ENCODE measurements around the gene TMEM107. TPM values are rescaled to one million over a fixed set of nuclear protein-coding genes. Genes with fewer than 3 reads are reported as not detected.
A peak's percentile ranks its signal among the peaks of the same experiment; 100 is the strongest.

Gene TMEM107
- total RNA-seq, 1 donor from 2014 or later = 14.6 TPM

GRCh38 chr17:8156246-8156992 is 19.8 kb downstream of the TMEM107 start:
- no peak for TF ChIP-seq CTCF (IDR thresholded peaks at IDR 0.05; ENCODE audit: unreplicated experiment)
- no peak overlapping the region for H3K4me3 Mint-ChIP-seq (ENCODE audit: unreplicated experiment)

GRCh38 chr17:8155996-8156245 is 20.3 kb downstream of the TMEM107 start:
- Mint-ChIP-seq H3K27me3 (ENCODE audit: unreplicated experiment) (peaks cover 27% of the 10 kb centered on the region), H3K4me1 (ENCODE audit: unreplicated experiment) (peaks cover 39% of the 10 kb centered on the region), H3K4me3 (ENCODE audit: unreplicated experiment) (no peak overlapping the region), H3K9me3 (ENCODE audit: unreplicated experiment) (no peaks in the 10 kb centered on the region), H3K27ac (ENCODE audit: unreplicated experiment) (no peak overlapping the region), H3K36me3 (ENCODE audit: low read depth, unreplicated experiment) (peaks cover 6% of the 10 kb centered on the region)
- DNase-seq (ENCODE audit: low spot score) = no peak
- TF ChIP-seq CTCF (IDR thresholded peaks at IDR 0.05; ENCODE audit: unreplicated experiment) = no peak

More at GRCh38 chr17:8156246-8156992, 19.8 kb downstream of the TMEM107 start:
- peaks cover 42% of the 10 kb centered on the region for H3K4me1 Mint-ChIP-seq (ENCODE audit: unreplicated experiment)
- peak; percentile 99 for DNase-seq (ENCODE audit: low spot score)
- H3K9me3 Mint-ChIP-seq (ENCODE audit: unreplicated experiment) = no peaks in the 10 kb centered on the region
- peaks cover 10% of the 10 kb centered on the region for H3K36me3 Mint-ChIP-seq (ENCODE audit: low read depth, unreplicated experiment)
- H3K27me3 Mint-ChIP-seq (ENCODE audit: unreplicated experiment) = peaks cover 29% of the 10 kb centered on the region
- no peak overlapping the region for H3K27ac Mint-ChIP-seq (ENCODE audit: unreplicated experiment)

GRCh38 chr17:8155231-8155995 is 20.8 kb downstream of the TMEM107 start:
- no peak for TF ChIP-seq CTCF (IDR thresholded peaks at IDR 0.05; ENCODE audit: unreplicated experiment)
- H3K4me3 Mint-ChIP-seq (ENCODE audit: unreplicated experiment) = no peak overlapping the region
- DNase-seq (ENCODE audit: low spot score) = no peak
- peaks cover 5% of the 10 kb centered on the region for H3K36me3 Mint-ChIP-seq (ENCODE audit: low read depth, unreplicated experiment)
- H3K4me1 Mint-ChIP-seq (ENCODE audit: unreplicated experiment) = peaks cover 35% of the 10 kb centered on the region
- H3K27me3 Mint-ChIP-seq (ENCODE audit: unreplicated experiment) = peaks cover 27% of the 10 kb centered on the region
- no peak overlapping the region for H3K27ac Mint-ChIP-seq (ENCODE audit: unreplicated experiment)
- no peaks in the 10 kb centered on the region for H3K9me3 Mint-ChIP-seq (ENCODE audit: unreplicated experiment)

GRCh38 chr17:8154608-8155155 is 21.5 kb downstream of the TMEM107 start:
- Mint-ChIP-seq H3K9me3 (ENCODE audit: unreplicated experiment) (no peaks in the 10 kb centered on the region), H3K4me3 (ENCODE audit: unreplicated experiment) (no peak overlapping the region), H3K27ac (ENCODE audit: unreplicated experiment) (peak overlapping the region; percentile 90), H3K36me3 (ENCODE audit: low read depth, unreplicated experiment) (no peaks in the 10 kb centered on the region), H3K4me1 (ENCODE audit: unreplicated experiment) (peaks cover 30% of the 10 kb centered on the region), H3K27me3 (ENCODE audit: unreplicated experiment) (peaks cover 27% of the 10 kb centered on the region)
- no peak for TF ChIP-seq CTCF (IDR thresholded peaks at IDR 0.05; ENCODE audit: unreplicated experiment)
- DNase-seq (ENCODE audit: low spot score) = no peak
